Tibial nerve (tissue), 4 donors: ENCODE results near the gene PARD3B.

Experiments
- CTCF ChIP-seq, 5 experiments: fragments of 200-600 bp in 3 of 5; fragments of 450-650 bp in 2 of 5; sonication (generic) in 3 of 5; IDR thresholded peaks; one replicate each; pipeline ENCODE4 v1.5.1; 2016 to 2019; ENCODE audit warnings: antibody characterized with exemption in 5 of 5, mild to moderate bottlenecking in 3 of 5, moderate library complexity in 2 of 5
- EP300 ChIP-seq, 2 donors: sonication (generic); formaldehyde crosslinking; IDR thresholded peaks; one replicate each; pipeline ENCODE4 v1.6.1; 2017; ENCODE audit warnings: antibody characterized with exemption in 2 of 2, mild to moderate bottlenecking in 1 of 2
- POLR2A ChIP-seq, 2 donors: fragments of 450-650 bp; IDR thresholded peaks; one replicate each; pipeline ENCODE4 v1.6.1; 2017; ENCODE audit warnings: antibody characterized with exemption in 2 of 2, mild to moderate bottlenecking in 2 of 2, moderate library complexity in 2 of 2

GRCh38 chr2:205077159-205077558 is 531.9 kb downstream of the PARD3B start:
- TF ChIP-seq POLR2A (IDR thresholded peaks at IDR 0.05) (no peak), CTCF (IDR thresholded peaks at IDR 0.05) (no peak), EP300 (IDR thresholded peaks at IDR 0.05) (no peak)
